Measurements from ENCODE around the gene IQSEC3.

The IQSEC3 gene

DNA sequence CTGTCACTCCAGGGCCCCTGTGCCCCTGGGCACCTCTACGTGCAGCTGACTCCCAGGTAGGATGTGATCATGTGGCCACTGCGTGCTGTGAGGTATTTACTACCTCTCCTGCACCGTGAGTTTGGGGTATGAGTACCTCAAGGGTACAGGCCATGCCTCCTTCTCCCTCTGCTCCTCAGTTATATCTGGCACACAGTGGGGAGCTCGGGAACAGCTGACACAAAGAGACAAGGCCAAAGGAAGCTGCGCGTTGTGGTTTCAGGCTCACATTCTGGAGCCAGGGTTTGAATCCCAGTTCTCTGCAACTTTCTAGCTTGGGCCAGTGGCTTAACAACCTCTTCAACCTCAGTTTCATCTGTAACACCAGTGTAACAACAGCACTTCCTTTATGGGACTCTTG is 155.2 kb downstream of the IQSEC3 start:
- no peak for DNase-seq

DNA sequence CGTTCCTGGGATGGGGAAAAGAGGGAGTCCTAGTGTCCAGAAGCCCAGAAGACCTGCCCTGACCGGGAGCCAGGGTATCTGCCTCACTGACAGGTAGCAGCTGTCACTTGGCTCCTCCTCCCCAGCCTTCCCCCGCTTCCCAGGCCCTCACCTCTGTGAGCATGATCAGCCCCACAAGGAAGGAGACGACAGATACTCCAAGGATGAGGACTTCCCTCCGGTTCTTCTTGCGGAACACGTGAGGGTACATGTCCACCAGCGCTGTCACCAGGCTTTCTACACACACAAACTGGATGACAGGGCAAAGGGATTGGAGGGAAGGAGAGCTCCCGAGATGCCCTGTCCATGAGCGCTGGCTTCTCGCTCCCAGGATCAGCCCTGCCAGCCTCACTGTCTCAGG is 157.3 kb downstream of the IQSEC3 start:
- no peak for DNase-seq

DNA sequence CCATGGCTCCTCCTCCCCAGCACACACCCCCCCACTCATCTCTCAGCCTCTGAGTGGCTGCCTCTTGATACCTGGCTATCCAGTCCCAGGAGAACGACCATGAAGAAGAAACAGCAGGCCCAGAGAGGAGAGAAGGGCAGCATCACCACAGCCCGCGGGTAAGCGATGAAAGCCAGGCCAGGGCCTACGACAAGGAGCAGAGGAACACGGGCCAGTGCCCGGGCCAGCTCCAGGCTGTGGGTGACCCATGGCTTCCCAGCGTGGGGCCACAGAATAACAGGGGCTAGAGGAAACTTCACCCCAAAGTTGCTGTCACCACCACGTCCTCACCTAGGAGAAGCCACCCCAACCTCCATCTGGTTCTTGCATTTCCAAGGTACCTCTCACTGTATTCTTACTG is 157.8 kb downstream of the IQSEC3 start:
- no peak for DNase-seq

DNA sequence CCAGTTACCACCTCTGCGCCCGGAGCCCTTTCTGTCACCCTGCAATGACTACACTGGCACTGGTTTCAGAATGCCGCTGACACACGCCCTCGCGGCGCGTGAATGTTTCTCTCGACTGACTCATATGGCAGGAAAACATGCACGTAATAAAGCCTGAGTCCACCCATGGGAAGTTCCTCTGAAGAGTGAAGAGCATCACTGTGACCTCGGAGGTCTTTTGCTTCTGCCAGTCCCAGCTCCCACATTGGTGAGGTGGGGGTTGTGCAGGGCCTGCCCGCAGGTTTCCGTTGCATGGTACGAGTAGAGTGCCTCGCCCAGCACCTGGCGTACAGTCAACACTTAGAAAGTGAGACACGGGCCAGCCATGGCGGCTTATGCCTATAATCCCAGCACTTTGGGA is 158.4 kb downstream of the IQSEC3 start:
- DNase-seq, result no peak

DNA sequence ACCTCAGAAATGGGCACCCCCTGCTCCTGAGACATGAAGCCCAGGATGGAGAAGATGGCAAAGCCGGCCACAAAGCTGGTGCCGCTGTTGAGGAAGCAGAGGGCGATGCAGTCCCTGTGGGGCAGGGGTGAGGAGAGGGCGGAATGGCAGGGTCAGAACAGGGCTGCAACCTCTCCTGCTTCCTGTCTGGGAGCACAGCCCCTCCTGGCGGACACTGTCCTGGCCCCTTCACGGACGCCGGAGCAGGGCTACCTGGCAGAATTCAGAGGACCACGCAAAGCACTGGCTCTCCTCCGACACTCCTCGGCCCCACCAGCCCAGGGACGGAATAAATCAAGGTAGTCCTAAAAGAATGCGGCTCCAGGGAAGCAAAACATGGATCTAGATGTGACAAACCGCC is 159.8 kb downstream of the IQSEC3 start:
- DNase-seq, result no peak

DNA sequence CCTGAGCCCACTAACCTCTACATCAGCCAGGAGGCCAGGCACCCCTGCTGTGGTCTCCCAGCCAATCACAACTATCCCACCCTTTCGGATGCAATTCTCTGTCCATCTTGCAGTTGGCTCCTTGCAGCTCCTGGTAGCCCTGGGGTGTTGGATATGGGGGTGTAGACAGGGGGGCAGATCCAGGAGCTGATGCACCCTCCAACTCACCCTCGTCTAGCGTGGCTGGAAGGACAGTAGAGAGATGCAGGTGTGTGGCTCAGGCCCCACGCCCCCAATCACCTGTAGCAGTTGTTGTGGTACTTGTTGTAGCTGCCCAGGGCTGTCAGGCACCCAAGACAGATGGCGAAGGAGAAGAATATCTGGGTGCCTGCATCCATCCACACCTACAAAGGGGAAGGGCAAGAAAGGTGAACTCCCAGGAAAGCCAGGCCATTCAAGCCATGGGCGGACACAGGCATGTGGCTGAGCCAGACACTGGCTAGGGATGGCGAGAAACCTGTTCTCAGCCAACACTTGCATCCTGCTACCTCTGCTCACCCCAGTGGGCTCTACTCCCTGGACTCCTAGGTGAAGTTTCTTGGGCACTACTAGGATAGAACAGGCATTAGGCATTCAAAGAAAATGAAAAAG is 160.8 kb downstream of the IQSEC3 start:
- DNase-seq, result no peak
